Hepatocyte (in vitro differentiated cells): ENCODE measurements around the gene CAB39L.

Experiments
- EZH2 ChIP-seq: fragments of 200-600 bp; sonication (generic); IDR thresholded peaks from 2 replicates; pipeline ENCODE4 v1.6.1; 2016; ENCODE audit warnings: antibody characterized with exemption, mild to moderate bottlenecking, borderline replicate concordance
- TF ChIP-seq, protein P1 (sequence below): fragments of 200-600 bp; sonication (generic); IDR thresholded peaks from 2 replicates; pipeline ENCODE4 v1.5.1; 2016; ENCODE audit warnings: antibody characterized with exemption, mild to moderate bottlenecking; ENCODE audit not compliant: poor library complexity

GRCh38 chr13:49418206-49418605 lies 25.7 kb downstream of the CAB39L start:
- TF ChIP-seq, protein P1, sequence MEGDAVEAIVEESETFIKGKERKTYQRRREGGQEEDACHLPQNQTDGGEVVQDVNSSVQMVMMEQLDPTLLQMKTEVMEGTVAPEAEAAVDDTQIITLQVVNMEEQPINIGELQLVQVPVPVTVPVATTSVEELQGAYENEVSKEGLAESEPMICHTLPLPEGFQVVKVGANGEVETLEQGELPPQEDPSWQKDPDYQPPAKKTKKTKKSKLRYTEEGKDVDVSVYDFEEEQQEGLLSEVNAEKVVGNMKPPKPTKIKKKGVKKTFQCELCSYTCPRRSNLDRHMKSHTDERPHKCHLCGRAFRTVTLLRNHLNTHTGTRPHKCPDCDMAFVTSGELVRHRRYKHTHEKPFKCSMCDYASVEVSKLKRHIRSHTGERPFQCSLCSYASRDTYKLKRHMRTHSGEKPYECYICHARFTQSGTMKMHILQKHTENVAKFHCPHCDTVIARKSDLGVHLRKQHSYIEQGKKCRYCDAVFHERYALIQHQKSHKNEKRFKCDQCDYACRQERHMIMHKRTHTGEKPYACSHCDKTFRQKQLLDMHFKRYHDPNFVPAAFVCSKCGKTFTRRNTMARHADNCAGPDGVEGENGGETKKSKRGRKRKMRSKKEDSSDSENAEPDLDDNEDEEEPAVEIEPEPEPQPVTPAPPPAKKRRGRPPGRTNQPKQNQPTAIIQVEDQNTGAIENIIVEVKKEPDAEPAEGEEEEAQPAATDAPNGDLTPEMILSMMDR: no peak
- TF ChIP-seq EZH2: no peak
